HEK293 (cell line): Measurements from ENCODE around the gene SERTAD1.

Experiments used
- FEZF1 ChIP-seq: fragments of 450-650 bp; formaldehyde crosslinking; IDR thresholded peaks from 2 replicates; pipeline ENCODE4 v1.5.1; 2016; ENCODE audit warnings: missing biosample characterization, missing genetic modification characterization
- HOXA7 ChIP-seq: sonication (generic); formaldehyde crosslinking; IDR thresholded peaks from 2 replicates; pipeline ENCODE4 v1.8.1; 2022; ENCODE audit warnings: missing genetic modification reagents, borderline replicate concordance
- HOXC10 ChIP-seq: sonication (generic); formaldehyde crosslinking; IDR thresholded peaks from 2 replicates; pipeline ENCODE4 v1.8.1; 2023; ENCODE audit warnings: mild to moderate bottlenecking, missing genetic modification reagents
- IKZF3 ChIP-seq: fragments of 450-650 bp; IDR thresholded peaks from 2 replicates; pipeline ENCODE4 v1.5.0; 2018; ENCODE audit warnings: missing biosample characterization, mild to moderate bottlenecking, missing genetic modification characterization, moderate library complexity
- KLF10 ChIP-seq: fragments of 450-650 bp; IDR thresholded peaks from 2 replicates; pipeline ENCODE4 v1.5.1; 2018; ENCODE audit warnings: missing biosample characterization, mild to moderate bottlenecking, missing genetic modification characterization
- SP2 ChIP-seq: fragments of 450-650 bp; formaldehyde crosslinking; IDR thresholded peaks from 2 replicates; pipeline ENCODE4 v1.5.1; 2016; ENCODE audit warnings: missing biosample characterization, missing genetic modification characterization
- SP7 ChIP-seq: fragments of 450-650 bp; formaldehyde crosslinking; IDR thresholded peaks from 2 replicates; pipeline ENCODE4 v1.5.1; 2016; ENCODE audit warnings: missing biosample characterization, missing genetic modification characterization
- TRIM28 ChIP-seq: IDR thresholded peaks from 2 replicates; pipeline ENCODE4 v1.6.1; 2011; ENCODE audit warnings: low read length, control low read depth, borderline replicate concordance
- TSHZ1 ChIP-seq: fragments of 450-650 bp; formaldehyde crosslinking; IDR thresholded peaks from 2 replicates; pipeline ENCODE4 v1.5.1; 2016; ENCODE audit warnings: missing biosample characterization, missing genetic modification characterization, borderline replicate concordance
- ZBTB7A ChIP-seq: fragments of 450-650 bp; formaldehyde crosslinking; IDR thresholded peaks from 2 replicates; pipeline ENCODE4 v1.5.1; 2016; ENCODE audit warnings: low read depth, missing biosample characterization, missing genetic modification characterization
- ZBTB8A ChIP-seq: fragments of 450-650 bp; formaldehyde crosslinking; IDR thresholded peaks from 2 replicates; pipeline ENCODE4 v1.5.1; 2016; ENCODE audit warnings: missing biosample characterization, missing genetic modification characterization
- ZFP69B ChIP-seq: fragments of 450-650 bp; formaldehyde crosslinking; IDR thresholded peaks from 2 replicates; pipeline ENCODE4 v1.5.1; 2016; ENCODE audit warnings: missing biosample characterization, missing genetic modification characterization
- ZNF10 ChIP-seq: fragments of 450-650 bp; formaldehyde crosslinking; IDR thresholded peaks from 2 replicates; pipeline ENCODE4 v1.5.1; 2017; ENCODE audit warnings: missing biosample characterization, missing genetic modification characterization
- ZNF132 ChIP-seq: fragments of 450-650 bp; formaldehyde crosslinking; IDR thresholded peaks from 2 replicates; pipeline ENCODE4 v1.5.1; 2017; ENCODE audit warnings: missing biosample characterization, missing genetic modification characterization, borderline replicate concordance
- ZNF157 ChIP-seq: fragments of 450-650 bp; formaldehyde crosslinking; IDR thresholded peaks from 2 replicates; pipeline ENCODE4 v1.5.1; 2016; ENCODE audit warnings: missing biosample characterization, missing genetic modification characterization
- ZNF169 ChIP-seq: fragments of 450-650 bp; formaldehyde crosslinking; IDR thresholded peaks from 2 replicates; pipeline ENCODE4 v1.5.1; 2016; ENCODE audit warnings: missing biosample characterization, missing genetic modification characterization
- ZNF24 ChIP-seq: fragments of 450-650 bp; formaldehyde crosslinking; IDR thresholded peaks from 2 replicates; pipeline ENCODE4 v1.5.1; 2016; ENCODE audit warnings: missing biosample characterization, missing genetic modification characterization
- ZNF280D ChIP-seq: fragments of 450-650 bp; formaldehyde crosslinking; IDR thresholded peaks from 2 replicates; pipeline ENCODE4 v1.5.1; 2016; ENCODE audit warnings: missing biosample characterization, missing genetic modification characterization
- ZNF335 ChIP-seq: fragments of 450-650 bp; formaldehyde crosslinking; conservative IDR thresholded peaks from 2 replicates; pipeline ENCODE4 v1.5.1; 2016; ENCODE audit warnings: missing biosample characterization, missing genetic modification characterization
- ZNF341 ChIP-seq: fragments of 450-650 bp; formaldehyde crosslinking; IDR thresholded peaks from 2 replicates; pipeline ENCODE4; 2016; ENCODE audit warnings: low read depth, missing biosample characterization, missing genetic modification characterization
- ZNF366 ChIP-seq: fragments of 450-650 bp; formaldehyde crosslinking; conservative IDR thresholded peaks from 2 replicates; pipeline ENCODE4 v1.5.1; 2016; ENCODE audit warnings: missing biosample characterization, missing genetic modification characterization
- ZNF473 ChIP-seq: fragments of 450-650 bp; formaldehyde crosslinking; IDR thresholded peaks from 2 replicates; pipeline ENCODE4 v1.5.1; 2017; ENCODE audit warnings: missing biosample characterization, missing genetic modification characterization
- ZNF548 ChIP-seq: fragments of 450-650 bp; formaldehyde crosslinking; IDR thresholded peaks from 2 replicates; pipeline ENCODE4 v1.5.1; 2016; ENCODE audit warnings: missing biosample characterization, missing genetic modification characterization
- ZNF561 ChIP-seq: fragments of 450-650 bp; IDR thresholded peaks from 2 replicates; pipeline ENCODE4 v1.5.1; 2018; ENCODE audit warnings: missing biosample characterization, missing genetic modification characterization, borderline replicate concordance
- ZNF600 ChIP-seq: fragments of 450-650 bp; formaldehyde crosslinking; IDR thresholded peaks from 2 replicates; pipeline ENCODE4 v1.5.1; 2016; ENCODE audit warnings: missing biosample characterization, missing genetic modification characterization
- ZNF629 ChIP-seq: fragments of 450-650 bp; formaldehyde crosslinking; IDR thresholded peaks from 2 replicates; pipeline ENCODE4 v1.5.1; 2017; ENCODE audit warnings: missing biosample characterization, missing genetic modification characterization
- ZNF658 ChIP-seq: fragments of 450-650 bp; formaldehyde crosslinking; IDR thresholded peaks from 2 replicates; pipeline ENCODE4; 2016; ENCODE audit warnings: missing biosample characterization, missing genetic modification characterization
- ZNF692 ChIP-seq: fragments of 450-650 bp; formaldehyde crosslinking; IDR thresholded peaks from 2 replicates; pipeline ENCODE4 v1.5.1; 2016; ENCODE audit warnings: missing biosample characterization, missing genetic modification characterization
- ZNF707 ChIP-seq: fragments of 450-650 bp; formaldehyde crosslinking; IDR thresholded peaks from 2 replicates; pipeline ENCODE4 v1.5.1; 2016; ENCODE audit warnings: missing biosample characterization, missing genetic modification characterization
- ZNF776 ChIP-seq: fragments of 450-650 bp; formaldehyde crosslinking; IDR thresholded peaks from 2 replicates; pipeline ENCODE4 v1.5.0; 2017; ENCODE audit warnings: missing biosample characterization, missing genetic modification characterization, borderline replicate concordance
- ZNF791 ChIP-seq: fragments of 450-650 bp; formaldehyde crosslinking; IDR thresholded peaks from 2 replicates; pipeline ENCODE4 v1.5.1; 2016; ENCODE audit warnings: missing biosample characterization, missing genetic modification characterization
- ZSCAN16 ChIP-seq: fragments of 450-650 bp; formaldehyde crosslinking; IDR thresholded peaks from 2 replicates; pipeline ENCODE4 v1.5.1; 2016; ENCODE audit warnings: missing biosample characterization, missing genetic modification characterization
- ZSCAN23 ChIP-seq: fragments of 450-650 bp; formaldehyde crosslinking; IDR thresholded peaks from 2 replicates; pipeline ENCODE4 v1.5.1; 2016; ENCODE audit warnings: missing biosample characterization, missing genetic modification characterization

The SERTAD1 gene

GRCh38 chr19:40424637-40425449, 949 bp downstream of the SERTAD1 start (continued):
- TF ChIP-seq IKZF3 (tag by site-specific recombination) (peak; percentile 65; the same call in 1 of the 2 replicates), ZNF132 (tag by site-specific recombination) (no peak), ZNF341 (peak; percentile 40), ZNF548 (tag by site-specific recombination) (no peak), ZNF600 (peak; percentile 98), FEZF1 (tag by site-specific recombination) (peak; percentile 72; the same call in 1 of the 2 replicates), ZSCAN23 (tag by site-specific recombination) (0 out of 2 replicates have a peak, but pooled peaks have one; percentile 1), ZBTB7A (tag by site-specific recombination) (peak; percentile 34; the same call in 1 of the 2 replicates), ZNF366 (tag by site-specific recombination) (peak; percentile 62), TRIM28 (no peak), ZNF692 (tag by site-specific recombination) (no peak), ZNF791 (tag by site-specific recombination) (no peak), ZNF169 (tag by site-specific recombination) (no peak), ZNF658 (tag by site-specific recombination) (no peak), SP7 (tag by site-specific recombination) (no peak), ZNF24 (no peak), ZNF473 (no peak), TSHZ1 (tag by site-specific recombination) (no peak), ZNF280D (tag by site-specific recombination) (0 out of 2 replicates have a peak, but pooled peaks have one; percentile 8), ZFP69B (peak; percentile 16; the same call in 1 of the 2 replicates), ZNF335 (tag by site-specific recombination) (peak; percentile 52), ZBTB8A (tag by site-specific recombination) (0 out of 2 replicates have a peak, but pooled peaks have one; percentile 6), ZNF561 (tag by site-specific recombination) (no peak), ZNF10 (tag by site-specific recombination) (peak; percentile 77; the same call in 1 of the 2 replicates), HOXC10 (CRISPR knock-in tag) (no peak), HOXA7 (no peak), KLF10 (tag by site-specific recombination) (no peak), ZNF629 (tag by site-specific recombination) (no peak), ZSCAN16 (no peak), SP2 (tag by site-specific recombination) (0 out of 2 replicates have a peak, but pooled peaks have one; percentile 24), ZNF776 (no peak), ZNF157 (tag by site-specific recombination) (peak; percentile 40; the same call in 1 of the 2 replicates), ZNF707 (tag by site-specific recombination) (no peak)
